ENCODE measurements around the gene MARCHF9.
A peak's percentile ranks its signal among the peaks of the same experiment; 100 is the strongest.

MARCHF9 gene

DNA sequence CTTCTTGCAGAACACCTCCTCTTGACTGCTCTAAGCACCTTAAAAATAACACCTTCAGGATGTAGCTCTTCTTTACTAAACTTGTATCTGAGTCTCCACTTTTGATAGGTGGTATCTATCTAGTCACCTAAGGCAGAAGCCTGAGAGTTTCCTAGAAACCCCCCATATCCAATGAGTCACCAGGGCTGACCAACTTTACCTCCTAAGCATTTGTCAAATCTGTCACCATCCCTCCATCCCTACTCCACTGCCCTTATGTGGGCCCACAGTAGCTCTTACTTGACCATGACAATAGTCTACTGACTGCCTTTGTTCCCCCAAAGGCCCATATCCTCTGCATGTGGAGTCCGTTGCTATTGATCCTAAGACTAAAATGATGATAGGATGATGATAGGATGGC lies 47.7 kb downstream of the MARCHF9 start:
- no peak overlapping the region for H3K9ac ChIP-seq (ENCODE audit: low read length)
- no peaks in the 10 kb centered on the region for H3K27me3 ChIP-seq (ENCODE audit: low read length)
- H3K9me3 ChIP-seq (ENCODE audit: insufficient read depth, low read length): no peaks in the 10 kb centered on the region
- H3K79me2 ChIP-seq (ENCODE audit: insufficient read depth, low read length): no peaks in the 10 kb centered on the region
- no peaks in the 10 kb centered on the region for H3K9me2 ChIP-seq (replicated peaks; ENCODE audit: insufficient read depth, low read length)
- 0 out of 2 replicates have a peak, but pooled peaks cover 5% of the 10 kb centered on the region for H3F3A ChIP-seq (ENCODE audit: insufficient read depth)
- H2AFZ ChIP-seq (ENCODE audit: low read depth, low read length, severe bottlenecking): no peak overlapping the region
- no peak for TF ChIP-seq EZH2phosphoT487 (conservative IDR thresholded peaks at IDR 0.05; ENCODE audit: low read length)
- TF ChIP-seq, protein P1, sequence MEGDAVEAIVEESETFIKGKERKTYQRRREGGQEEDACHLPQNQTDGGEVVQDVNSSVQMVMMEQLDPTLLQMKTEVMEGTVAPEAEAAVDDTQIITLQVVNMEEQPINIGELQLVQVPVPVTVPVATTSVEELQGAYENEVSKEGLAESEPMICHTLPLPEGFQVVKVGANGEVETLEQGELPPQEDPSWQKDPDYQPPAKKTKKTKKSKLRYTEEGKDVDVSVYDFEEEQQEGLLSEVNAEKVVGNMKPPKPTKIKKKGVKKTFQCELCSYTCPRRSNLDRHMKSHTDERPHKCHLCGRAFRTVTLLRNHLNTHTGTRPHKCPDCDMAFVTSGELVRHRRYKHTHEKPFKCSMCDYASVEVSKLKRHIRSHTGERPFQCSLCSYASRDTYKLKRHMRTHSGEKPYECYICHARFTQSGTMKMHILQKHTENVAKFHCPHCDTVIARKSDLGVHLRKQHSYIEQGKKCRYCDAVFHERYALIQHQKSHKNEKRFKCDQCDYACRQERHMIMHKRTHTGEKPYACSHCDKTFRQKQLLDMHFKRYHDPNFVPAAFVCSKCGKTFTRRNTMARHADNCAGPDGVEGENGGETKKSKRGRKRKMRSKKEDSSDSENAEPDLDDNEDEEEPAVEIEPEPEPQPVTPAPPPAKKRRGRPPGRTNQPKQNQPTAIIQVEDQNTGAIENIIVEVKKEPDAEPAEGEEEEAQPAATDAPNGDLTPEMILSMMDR (IDR thresholded peaks at IDR 0.05; ENCODE audit: insufficient read depth, low read length, poor library complexity, severe bottlenecking): no peak
- H4K20me1 ChIP-seq (ENCODE audit: low read depth, low read length): no peaks in the 10 kb centered on the region
- no peak overlapping the region for H3K27ac ChIP-seq (ENCODE audit: low read depth, low read length)
- no peak overlapping the region for H3K4me2 ChIP-seq (ENCODE audit: low read depth, low read length, poor library complexity, severe bottlenecking)
- no peak overlapping the region for H3K4me3 ChIP-seq (ENCODE audit: insufficient read depth, low read length, poor library complexity, severe bottlenecking)
- H3K36me3 ChIP-seq (ENCODE audit: low read length): peaks cover 2% of the 10 kb centered on the region; the same call in 1 of the 2 replicates

GRCh38 chr12:57803319-57803893 lies 48.5 kb downstream of the MARCHF9 start:
- H3K9me3 ChIP-seq (ENCODE audit: insufficient read depth, low read length): no peaks in the 10 kb centered on the region
- no peaks in the 10 kb centered on the region for H4K20me1 ChIP-seq (ENCODE audit: low read depth, low read length)
- H3K27me3 ChIP-seq (ENCODE audit: low read length): no peaks in the 10 kb centered on the region
- no peak overlapping the region for H3K9ac ChIP-seq (ENCODE audit: low read length)
- H3K27ac ChIP-seq (ENCODE audit: low read depth, low read length): no peak overlapping the region
- no peak overlapping the region for H3K4me2 ChIP-seq (ENCODE audit: low read depth, low read length, poor library complexity, severe bottlenecking)
- no peaks in the 10 kb centered on the region for H3K36me3 ChIP-seq (ENCODE audit: low read length)
- H3K4me3 ChIP-seq (ENCODE audit: insufficient read depth, low read length, poor library complexity, severe bottlenecking): no peak overlapping the region
- H3K79me2 ChIP-seq (ENCODE audit: insufficient read depth, low read length): no peaks in the 10 kb centered on the region
- no peaks in the 10 kb centered on the region for H3F3A ChIP-seq (ENCODE audit: insufficient read depth)
- no peak for TF ChIP-seq EZH2phosphoT487 (conservative IDR thresholded peaks at IDR 0.05; ENCODE audit: low read length)
- TF ChIP-seq, protein P1 (IDR thresholded peaks at IDR 0.05; ENCODE audit: insufficient read depth, low read length, poor library complexity, severe bottlenecking): peak; percentile 81
- no peak overlapping the region for H2AFZ ChIP-seq (ENCODE audit: low read depth, low read length, severe bottlenecking)
- H3K9me2 ChIP-seq (replicated peaks; ENCODE audit: insufficient read depth, low read length): no peaks in the 10 kb centered on the region

- TF ChIP-seq, protein P1 (IDR thresholded peaks at IDR 0.05; ENCODE audit: insufficient read depth, low read length, poor library complexity, severe bottlenecking): no peak
- no peak for TF ChIP-seq EZH2phosphoT487 (conservative IDR thresholded peaks at IDR 0.05; ENCODE audit: low read length)
- Histone ChIP-seq H4K20me1 (ENCODE audit: low read depth, low read length) (no peaks in the 10 kb centered on the region), H3K36me3 (ENCODE audit: low read length) (no peaks in the 10 kb centered on the region), H3K79me2 (ENCODE audit: insufficient read depth, low read length) (no peaks in the 10 kb centered on the region), H3K27me3 (ENCODE audit: low read length) (no peaks in the 10 kb centered on the region), H2AFZ (ENCODE audit: low read depth, low read length, severe bottlenecking) (no peak overlapping the region), H3K4me3 (ENCODE audit: insufficient read depth, low read length, poor library complexity, severe bottlenecking) (no peak overlapping the region), H3F3A (ENCODE audit: insufficient read depth) (no peaks in the 10 kb centered on the region), H3K9me2 (replicated peaks; ENCODE audit: insufficient read depth, low read length) (no peaks in the 10 kb centered on the region), H3K4me2 (ENCODE audit: low read depth, low read length, poor library complexity, severe bottlenecking) (no peak overlapping the region), H3K9me3 (ENCODE audit: insufficient read depth, low read length) (no peaks in the 10 kb centered on the region), H3K27ac (ENCODE audit: low read depth, low read length) (no peak overlapping the region), H3K9ac (ENCODE audit: low read length) (no peak overlapping the region)
Measured at GRCh38 chr12:57806677-57807076, 51.8 kb downstream of the MARCHF9 start.
